Keratinocyte (primary cell): ENCODE results near the gene NTMT1. TPM values are rescaled to one million over a fixed set of nuclear protein-coding genes. Genes with fewer than 3 reads are reported as not detected.

Experiments used
- DNase-seq: peaks from one replicate; pipeline ENCODE4 v3.0.0-alpha.2; 2011; ENCODE audit warnings: low read depth, missing footprints, low spot score
- FAIRE-seq: peaks from 2 replicates; lab custom pipeline; 2011; peaks lifted over from hg19 to GRCh38; lab: Jason Lieb, UNC
- H2AFZ ChIP-seq: 2 replicates; pipeline ENCODE4 v1.6.0; 2012; ENCODE audit warnings: low read length, control low read depth, inconsistent platforms; ENCODE audit not compliant: control insufficient read depth
- H3K27ac ChIP-seq: 2 replicates; pipeline ENCODE4 v1.5.1; 2011; ENCODE audit warnings: low read length; ENCODE audit not compliant: control insufficient read depth, insufficient read depth
- H3K27me3 ChIP-seq: 3 replicates; pipeline ENCODE4 v1.6.0; 2011; ENCODE audit warnings: low read length; ENCODE audit not compliant: control insufficient read depth, insufficient read depth; ENCODE audit errors: extremely low read depth
- H3K36me3 ChIP-seq, 2 experiments: 2 replicates in 1 of 2; 3 replicates in 1 of 2; pipeline ENCODE4 v1.5.1; 2011; ENCODE audit warnings: low read length in 2 of 2, mild to moderate bottlenecking in 1 of 2; ENCODE audit not compliant: control insufficient read depth in 2 of 2, insufficient read depth in 2 of 2; ENCODE audit errors: extremely low read depth in 1 of 2
- H3K4me1 ChIP-seq: 3 replicates; pipeline ENCODE4 v1.5.1; 2011; ENCODE audit warnings: low read length; ENCODE audit not compliant: control insufficient read depth, insufficient read depth; ENCODE audit errors: extremely low read depth
- H3K4me2 ChIP-seq: 3 replicates; pipeline ENCODE4 v1.6.0; 2011; ENCODE audit warnings: low read depth, low read length; ENCODE audit not compliant: control insufficient read depth, insufficient read depth; ENCODE audit errors: extremely low read depth
- H3K4me3 ChIP-seq, 3 experiments: fragments of 200-600 bp in 1 of 3; sonication (generic) in 1 of 3; 2 replicates in 2 of 3; 3 replicates in 1 of 3; pipeline ENCODE4 v1.5.1; 2011 to 2016; ENCODE audit warnings: low read length in 3 of 3, mild to moderate bottlenecking in 3 of 3, control low read depth in 2 of 3, inconsistent platforms in 1 of 3, low read depth in 1 of 3, mixed read lengths in 1 of 3, mixed run types in 1 of 3, moderate library complexity in 1 of 3; ENCODE audit not compliant: control insufficient read depth in 2 of 3, insufficient read depth in 2 of 3; ENCODE audit errors: extremely low read depth in 1 of 3
- H3K79me2 ChIP-seq: 2 replicates; pipeline ENCODE4 v1.6.0; 2012; ENCODE audit warnings: low read length; ENCODE audit not compliant: control insufficient read depth, insufficient read depth
- H3K9ac ChIP-seq: 3 replicates; pipeline ENCODE4 v1.6.0; 2011; ENCODE audit warnings: low read length; ENCODE audit not compliant: control insufficient read depth, insufficient read depth; ENCODE audit errors: extremely low read depth
- H3K9me1 ChIP-seq: 3 replicates; pipeline ENCODE4 v1.6.0; 2011; ENCODE audit warnings: low read length; ENCODE audit not compliant: control insufficient read depth, insufficient read depth; ENCODE audit errors: extremely low read depth
- H3K9me3 ChIP-seq: 2 replicates; pipeline ENCODE4 v1.5.1; 2012; ENCODE audit warnings: low read depth, low read length; ENCODE audit not compliant: control insufficient read depth
- H4K20me1 ChIP-seq: 3 replicates; pipeline ENCODE4 v1.6.0; 2011; ENCODE audit warnings: low read length; ENCODE audit not compliant: control insufficient read depth, insufficient read depth; ENCODE audit errors: extremely low read depth
- EZH2 ChIP-seq: IDR thresholded peaks from one replicate; pipeline ENCODE4 v1.6.1; 2012; ENCODE audit warnings: inconsistent platforms, mild to moderate bottlenecking, low read length, moderate library complexity
- dilution Hi-C: fragments of 300-500 bp; cut with MboI; formaldehyde crosslinking; loops from one replicate; pipeline ENCODE4 v1.7.0; 2020; ENCODE audit warnings: low sequenced_read_pairs; ENCODE audit not compliant: extremely low pct_ligation_motif_present
- polyA plus RNA-seq, 5 experiments: library from polyadenylated mRNA; depleted of rRNA in 3 of 5; stranded (reverse) in 3 of 5; stranded (forward) in 1 of 5; unstranded in 1 of 5; fragments of >200 nt; gene quantifications; 1 replicate in 1 of 5; 2 replicates in 3 of 5; 3 replicates in 1 of 5; pipeline versions ENCODE4 v1.2.1 to v1.2.3, GENCODE V29; 2011 to 2012; ENCODE audit warnings: missing spikeins in 2 of 5, low read depth in 1 of 5, low replicate concordance in 1 of 5
- TF ChIP-seq, protein P1 (sequence below), 3 experiments: IDR thresholded peaks in 1 of 3; conservative IDR thresholded peaks in 1 of 3; optimal IDR thresholded peaks in 1 of 3; 2 replicates in 2 of 3; 3 replicates in 1 of 3; pipeline versions ENCODE3 to v1.5.1; 2011; ENCODE audit warnings: low read length in 3 of 3, mild to moderate bottlenecking in 3 of 3, moderate library complexity in 2 of 3, control low read depth in 1 of 3, inconsistent platforms in 1 of 3; ENCODE audit not compliant: insufficient read depth in 2 of 3; ENCODE audit errors: extremely low read depth in 1 of 3

NTMT1 gene
- polyA plus RNA-seq, 1 donor (not counting 4 experiments of a cell fraction or from before 2014, with no cell fraction given): 50.2 TPM

- Histone ChIP-seq H2AFZ (no peak overlapping the region), H3K4me1 (peaks cover 10% of the 10 kb centered on the region), H3K27ac (no peak overlapping the region), H4K20me1 (peaks cover 2% of the 10 kb centered on the region), H3K4me2 (no peak overlapping the region), H3K36me3 (no peaks in the 10 kb centered on the region), H3K9me3 (no peaks in the 10 kb centered on the region), H3K9me1 (no peaks in the 10 kb centered on the region), H3K9ac (no peak overlapping the region), H3K27me3 (peaks cover 4% of the 10 kb centered on the region), H3K4me3 (no peak overlapping the region), H3K79me2 (no peaks in the 10 kb centered on the region)
- dilution Hi-C loops: no loop called here
- TF ChIP-seq, protein P1, sequence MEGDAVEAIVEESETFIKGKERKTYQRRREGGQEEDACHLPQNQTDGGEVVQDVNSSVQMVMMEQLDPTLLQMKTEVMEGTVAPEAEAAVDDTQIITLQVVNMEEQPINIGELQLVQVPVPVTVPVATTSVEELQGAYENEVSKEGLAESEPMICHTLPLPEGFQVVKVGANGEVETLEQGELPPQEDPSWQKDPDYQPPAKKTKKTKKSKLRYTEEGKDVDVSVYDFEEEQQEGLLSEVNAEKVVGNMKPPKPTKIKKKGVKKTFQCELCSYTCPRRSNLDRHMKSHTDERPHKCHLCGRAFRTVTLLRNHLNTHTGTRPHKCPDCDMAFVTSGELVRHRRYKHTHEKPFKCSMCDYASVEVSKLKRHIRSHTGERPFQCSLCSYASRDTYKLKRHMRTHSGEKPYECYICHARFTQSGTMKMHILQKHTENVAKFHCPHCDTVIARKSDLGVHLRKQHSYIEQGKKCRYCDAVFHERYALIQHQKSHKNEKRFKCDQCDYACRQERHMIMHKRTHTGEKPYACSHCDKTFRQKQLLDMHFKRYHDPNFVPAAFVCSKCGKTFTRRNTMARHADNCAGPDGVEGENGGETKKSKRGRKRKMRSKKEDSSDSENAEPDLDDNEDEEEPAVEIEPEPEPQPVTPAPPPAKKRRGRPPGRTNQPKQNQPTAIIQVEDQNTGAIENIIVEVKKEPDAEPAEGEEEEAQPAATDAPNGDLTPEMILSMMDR (optimal IDR thresholded peaks at IDR 0.05 in 1 of 3, IDR thresholded peaks at IDR 0.05 in 1 of 3, conservative IDR thresholded peaks at IDR 0.05 in 1 of 3; ENCODE audit: extremely low read depth in 1 of 3, insufficient read depth in 2 of 3, low read length in 3 of 3): no peak
- TF ChIP-seq EZH2: no peak
- FAIRE-seq (no peak), DNase-seq (no peak)
These were observed 56.4 kb downstream of the NTMT1 start for GRCh38 chr9:129682381-129682780.

GRCh38 chr9:129685220-129685932 lies 59.4 kb downstream of the NTMT1 start:
- Histone ChIP-seq H3K9ac (no peak overlapping the region), H3K9me1 (no peaks in the 10 kb centered on the region), H3K36me3 (no peaks in the 10 kb centered on the region), H3K9me3 (no peaks in the 10 kb centered on the region), H3K79me2 (no peaks in the 10 kb centered on the region), H3K4me1 (peaks cover 10% of the 10 kb centered on the region), H4K20me1 (peaks cover 2% of the 10 kb centered on the region), H2AFZ (no peak overlapping the region), H3K27me3 (no peaks in the 10 kb centered on the region), H3K27ac (no peak overlapping the region), H3K4me2 (peak overlapping the region; percentile 54), H3K4me3 (no peak overlapping the region)
- FAIRE-seq (no peak), DNase-seq (peak; percentile 76)
- TF ChIP-seq EZH2: no peak
- TF ChIP-seq, protein P1 (optimal IDR thresholded peaks at IDR 0.05 in 1 of 3, IDR thresholded peaks at IDR 0.05 in 1 of 3, conservative IDR thresholded peaks at IDR 0.05 in 1 of 3; ENCODE audit: extremely low read depth in 1 of 3, insufficient read depth in 2 of 3, low read length in 3 of 3): no peak
- dilution Hi-C loops: no loop called here

Other genes starting within 250 kb of the NTMT1 start
- gene C9orf50, start 5.1 kb upstream of the NTMT1 start, polyA plus RNA-seq: not detected in 3 replicates
- 16.3 to 23.8 TPM (median 23.7 TPM) in 3 replicates for gene ASB6, start 16.0 kb downstream of the NTMT1 start, polyA plus RNA-seq
- 0.06 to 0.19 TPM in 2 of 3 replicates, not detected in the other for gene PRRX2, start 39.5 kb downstream of the NTMT1 start, polyA plus RNA-seq
- gene PTGES, start 126.9 kb downstream of the NTMT1 start, polyA plus RNA-seq: 16.3 to 34.1 TPM (median 19.7 TPM) in 3 replicates
- gene TOR1B, start 177.0 kb downstream of the NTMT1 start, polyA plus RNA-seq: 24.2 to 26.5 TPM (median 26.3 TPM) in 3 replicates
- gene TOR1A, start 198.0 kb downstream of the NTMT1 start, polyA plus RNA-seq: 60.6 to 76.1 TPM (median 61.5 TPM) in 3 replicates
- gene C9orf78, start 209.1 kb downstream of the NTMT1 start, polyA plus RNA-seq: 37.4 to 69.9 TPM (median 66.5 TPM) in 3 replicates
- 6.4 to 10.0 TPM (median 9.1 TPM) in 3 replicates for gene USP20, start 209.3 kb downstream of the NTMT1 start, polyA plus RNA-seq